Neural cell (in vitro differentiated cells): ENCODE data around the gene ZNF283.

Experiments used
- CTCF ChIP-seq: fragments of 450-650 bp; IDR thresholded peaks from 2 replicates; pipeline ENCODE4 v1.5.1; 2014; ENCODE audit warnings: antibody characterized with exemption, mild to moderate bottlenecking, moderate library complexity; ENCODE audit not compliant: poor library complexity, severe bottlenecking
- EP300 ChIP-seq: fragments of 450-650 bp; conservative IDR thresholded peaks from 2 replicates; pipeline ENCODE4 v1.6.1; 2014; ENCODE audit warnings: antibody characterized with exemption, mild to moderate bottlenecking, moderate library complexity; ENCODE audit not compliant: poor library complexity, severe bottlenecking
- EZH2 ChIP-seq: fragments of 200-600, 300-800 bp; shearing (Covaris generic), sonication (generic); IDR thresholded peaks from 2 replicates; pipeline ENCODE4 v1.6.1; 2014; ENCODE audit warnings: antibody characterized with exemption, low read length, borderline replicate concordance, mild to moderate bottlenecking; ENCODE audit not compliant: insufficient read depth, poor library complexity, severe bottlenecking
- POLR2AphosphoS5 ChIP-seq: IDR thresholded peaks from 2 replicates; pipeline ENCODE4 v1.6.1; 2012
- RAD21 ChIP-seq: fragments of 450-650 bp; conservative IDR thresholded peaks from 2 replicates; pipeline ENCODE4 v1.6.1; 2014; ENCODE audit warnings: antibody characterized with exemption, mild to moderate bottlenecking, moderate library complexity
- REST ChIP-seq: IDR thresholded peaks from 2 replicates; pipeline ENCODE4 v1.6.1; 2012; ENCODE audit warnings: borderline replicate concordance
- SMC3 ChIP-seq: fragments of 450-650 bp; conservative IDR thresholded peaks from 2 replicates; pipeline ENCODE4 v1.6.1; 2014; ENCODE audit warnings: antibody characterized with exemption, mild to moderate bottlenecking, moderate library complexity; ENCODE audit not compliant: poor library complexity
- TAF1 ChIP-seq: IDR thresholded peaks from 2 replicates; pipeline ENCODE4 v1.6.1; 2012; ENCODE audit warnings: low read depth

DNA sequence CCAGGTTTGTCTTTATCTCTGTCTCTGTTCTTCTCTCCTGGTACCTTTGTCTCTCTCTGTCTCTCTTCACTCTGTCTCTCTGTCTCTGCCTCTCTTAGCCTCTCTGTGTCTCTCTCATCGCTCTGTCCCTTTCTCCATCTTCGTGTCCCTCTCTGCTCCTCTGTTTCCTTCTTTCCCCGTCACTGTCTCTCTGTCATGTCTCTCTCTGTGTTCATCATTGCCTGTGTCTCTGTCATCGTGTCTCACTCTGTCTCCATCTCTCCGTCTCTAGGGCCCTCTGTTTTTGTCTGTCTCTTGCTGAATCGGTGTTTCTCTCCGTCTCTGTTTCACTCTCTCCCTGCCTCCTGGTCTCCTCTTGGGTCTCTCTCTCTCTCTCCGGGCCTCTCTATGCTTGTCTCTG lies 43.5 kb upstream of the ZNF283 start:
- TF ChIP-seq TAF1: no peak
- TF ChIP-seq CTCF: no peak
- TF ChIP-seq RAD21: no peak
- TF ChIP-seq EZH2: no peak
- TF ChIP-seq SMC3: no peak
- no peak for TF ChIP-seq REST
- no peak for TF ChIP-seq EP300
- TF ChIP-seq POLR2AphosphoS5: no peak
